K562 (cell line): ENCODE results near the gene MORF4L1.

Experiments
- CLOCK ChIP-seq: fragments of 250-450 bp; sonication (Bioruptor Pico); IDR thresholded peaks from 2 replicates; pipeline ENCODE4 v1.4.0; 2020; ENCODE audit warnings: mild to moderate bottlenecking, moderate library complexity, borderline replicate concordance
- CREM ChIP-seq: IDR thresholded peaks from 2 replicates; pipeline ENCODE4 v1.6.1; 2014; ENCODE audit warnings: antibody characterized with exemption, low read depth
- CTCF ChIP-seq, 3 experiments: IDR thresholded peaks in 2 of 3; conservative IDR thresholded peaks in 1 of 3; 2 replicates each; pipeline ENCODE4 v1.5.1; 2011 to 2012; ENCODE audit warnings: low read length in 3 of 3, mild to moderate bottlenecking in 3 of 3, control low read depth in 2 of 3, improper control_type of control experiment in 1 of 3, inconsistent platforms in 1 of 3, low read depth in 1 of 3, mixed read lengths in 1 of 3, moderate library complexity in 1 of 3; ENCODE audit not compliant: insufficient read depth in 2 of 3
- HIVEP1 ChIP-seq: fragments of 250-450 bp; sonication (Bioruptor Pico); IDR thresholded peaks from 2 replicates; pipeline ENCODE4 v1.4.0; 2020; ENCODE audit warnings: mild to moderate bottlenecking
- MAFF ChIP-seq: IDR thresholded peaks from 2 replicates; pipeline ENCODE4 v1.6.1; 2012; ENCODE audit warnings: low read length, improper control_type of control experiment
- MAFK ChIP-seq: IDR thresholded peaks from 2 replicates; pipeline ENCODE4 v1.6.1; 2011; ENCODE audit warnings: low read length, improper control_type of control experiment
- MTA1 ChIP-seq: fragments of 450-650 bp; IDR thresholded peaks from 2 replicates; pipeline ENCODE4 v1.6.1; 2017; ENCODE audit warnings: borderline replicate concordance
- RAD51 ChIP-seq: fragments of 450-650 bp; IDR thresholded peaks from 2 replicates; pipeline ENCODE4 v1.7.1; 2016; ENCODE audit warnings: low read depth, mild to moderate bottlenecking, borderline replicate concordance
- SIN3A ChIP-seq, 2 experiments: fragments of 150-350 bp in 1 of 2; IDR thresholded peaks; 2 replicates each; pipeline ENCODE4 v1.6.1; 2011 to 2016; ENCODE audit warnings: borderline replicate concordance in 2 of 2, low read depth in 2 of 2, low read length in 2 of 2, mild to moderate bottlenecking in 2 of 2, moderate library complexity in 2 of 2; ENCODE audit not compliant: control insufficient read depth in 1 of 2
- TAF1 ChIP-seq: IDR thresholded peaks from 2 replicates; pipeline ENCODE4 v1.6.1; 2011; ENCODE audit warnings: mild to moderate bottlenecking, low read length, moderate library complexity; ENCODE audit not compliant: insufficient read depth, control insufficient read depth, severe bottlenecking; ENCODE audit errors: extremely low read depth
- WHSC1 ChIP-seq: IDR thresholded peaks from one replicate; pipeline ENCODE4 v1.6.1; 2012; ENCODE audit warnings: low read length, control low read depth, inconsistent platforms
- XRCC3 ChIP-seq: fragments of 450-650 bp; IDR thresholded peaks from 2 replicates; pipeline ENCODE4 v1.6.1; 2017; ENCODE audit warnings: mild to moderate bottlenecking, moderate library complexity
- YBX1 ChIP-seq: fragments of 450-650 bp; IDR thresholded peaks from 2 replicates; pipeline ENCODE4 v1.7.1; 2016; ENCODE audit warnings: mild to moderate bottlenecking

GRCh38 chr15:78855746-78856145 lies 16.9 kb upstream of the MORF4L1 start:
- no peak for TF ChIP-seq XRCC3
- TF ChIP-seq MTA1, result no peak
- TF ChIP-seq HIVEP1 (CRISPR knock-in tag), result no peak
- TF ChIP-seq WHSC1, result no peak
- no peak for TF ChIP-seq CREM
- TF ChIP-seq MAFK, result no peak
- no peak for TF ChIP-seq CTCF (IDR thresholded peaks at IDR 0.05 in 2 of 3, conservative IDR thresholded peaks at IDR 0.05 in 1 of 3; ENCODE audit: insufficient read depth in 2 of 3, low read depth in 1 of 3, low read length in 3 of 3)
- no peak for TF ChIP-seq SIN3A (IDR thresholded peaks at IDR 0.05; ENCODE audit: borderline replicate concordance in 2 of 2, control insufficient read depth in 1 of 2, low read depth in 2 of 2, low read length in 2 of 2)
- TF ChIP-seq TAF1, result no peak
- TF ChIP-seq CLOCK (CRISPR knock-in tag), result no peak
- TF ChIP-seq RAD51, result no peak
- no peak for TF ChIP-seq MAFF
- TF ChIP-seq YBX1, result no peak
